Tibial nerve (tissue), 4 donors: Measurements from ENCODE around the gene FAU. TPM values are rescaled to one million over a fixed set of nuclear protein-coding genes. Genes with fewer than 3 reads are reported as not detected.

Source experiments
- DNase-seq, 2 donors: peaks; one replicate each; pipeline ENCODE4 v3.0.0-alpha.2; 2019; ENCODE audit warnings: low spot score in 2 of 2
- H3K27ac ChIP-seq, 4 donors: fragments of 200-600 bp; sonication (generic) in 3 of 4; one replicate each; pipeline ENCODE4 v1.5.1; 2017 to 2019; ENCODE audit warnings: mild to moderate bottlenecking in 1 of 4
- H3K27me3 ChIP-seq, 2 donors: fragments of 200-600 bp; sonication (generic) in 1 of 2; one replicate each; pipeline versions ENCODE4 v1.5.1 to v1.6.0; 2017 to 2019
- H3K36me3 ChIP-seq, 3 donors: fragments of 200-600 bp; sonication (generic); one replicate each; pipeline ENCODE4 v1.5.1; 2018 to 2019
- H3K4me1 ChIP-seq, 4 donors: fragments of 200-600 bp; sonication (generic) in 3 of 4; one replicate each; pipeline ENCODE4 v1.5.1; 2017 to 2019
- H3K4me3 ChIP-seq, 4 donors: fragments of 200-600 bp; sonication (generic) in 3 of 4; one replicate each; pipeline ENCODE4 v1.5.1; 2017 to 2019; ENCODE audit warnings: mild to moderate bottlenecking in 1 of 4, moderate library complexity in 1 of 4
- H3K9me3 ChIP-seq, 4 donors: fragments of 200-600 bp; sonication (generic) in 3 of 4; one replicate each; pipeline ENCODE4 v1.5.1; 2017 to 2019
- EP300 ChIP-seq, 2 donors: sonication (generic); formaldehyde crosslinking; IDR thresholded peaks; one replicate each; pipeline ENCODE4 v1.6.1; 2017; ENCODE audit warnings: antibody characterized with exemption in 2 of 2, mild to moderate bottlenecking in 1 of 2
- POLR2A ChIP-seq, 2 donors: fragments of 450-650 bp; IDR thresholded peaks; one replicate each; pipeline ENCODE4 v1.6.1; 2017; ENCODE audit warnings: antibody characterized with exemption in 2 of 2, mild to moderate bottlenecking in 2 of 2, moderate library complexity in 2 of 2
- WGBS, 2 donors: methylation state at CpG; one replicate each; pipeline ENCODE4 v1.1.5; 2018; 5-methylcytosine and 5-hydroxymethylcytosine counted together
- total RNA-seq, 4 donors: library from RNA; depleted of rRNA; stranded (reverse); fragments of >200 nt; gene quantifications; one replicate each; pipeline ENCODE4 v1.1.0, GENCODE V29; 2016
- TF ChIP-seq, protein P1 (sequence below), 5 experiments: fragments of 200-600 bp in 3 of 5; fragments of 450-650 bp in 2 of 5; sonication (generic) in 3 of 5; IDR thresholded peaks; one replicate each; pipeline ENCODE4 v1.5.1; 2016 to 2019; ENCODE audit warnings: antibody characterized with exemption in 5 of 5, mild to moderate bottlenecking in 3 of 5, moderate library complexity in 2 of 5

FAU gene
- total RNA-seq, 4 donors from 2014 or later = 1,078 to 1,548 (median 1,229) TPM

DNA sequence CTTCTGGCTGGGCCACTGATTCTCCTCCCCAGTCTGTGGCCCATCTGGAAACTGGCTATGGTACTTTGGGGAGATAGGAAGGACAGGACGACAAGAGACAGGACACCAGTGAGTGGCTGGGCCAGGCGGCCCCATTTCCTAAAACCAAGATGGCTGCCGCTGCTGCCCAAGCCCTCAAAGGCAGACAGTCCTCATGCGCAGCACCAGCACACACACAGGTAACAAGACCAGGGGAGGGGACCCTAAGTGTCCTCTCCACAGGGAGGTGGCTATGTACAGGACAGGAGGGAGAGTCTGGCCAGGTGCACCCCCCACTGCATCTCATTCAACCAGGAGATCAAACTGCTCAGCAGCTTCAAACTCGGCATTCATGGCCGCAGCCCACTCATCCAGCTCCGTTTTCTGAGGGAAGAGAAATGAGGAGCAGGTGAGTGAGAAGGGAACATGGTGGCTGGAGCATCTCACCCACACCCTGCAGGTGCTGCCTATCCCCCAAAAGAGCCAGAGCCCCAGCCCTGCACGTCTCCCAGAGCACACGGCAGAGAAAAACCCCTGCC, 43.1 kb downstream of the FAU start:
- Histone ChIP-seq H3K27me3 (no peaks in the 10 kb centered on the region), H3K9me3 (no peaks in the 10 kb centered on the region), H3K36me3 (no peaks in the 10 kb centered on the region), H3K4me1 (peaks cover 0 to 9% (median 7%) of the 10 kb centered on the region in 4 donors), H3K4me3 (no peak overlapping the region), H3K27ac (peak overlapping the region in 1 of 4 donors; percentile 10)
- no peak for TF ChIP-seq POLR2A (IDR thresholded peaks at IDR 0.05)
- TF ChIP-seq EP300 (IDR thresholded peaks at IDR 0.05) = no peak
- TF ChIP-seq, protein P1, sequence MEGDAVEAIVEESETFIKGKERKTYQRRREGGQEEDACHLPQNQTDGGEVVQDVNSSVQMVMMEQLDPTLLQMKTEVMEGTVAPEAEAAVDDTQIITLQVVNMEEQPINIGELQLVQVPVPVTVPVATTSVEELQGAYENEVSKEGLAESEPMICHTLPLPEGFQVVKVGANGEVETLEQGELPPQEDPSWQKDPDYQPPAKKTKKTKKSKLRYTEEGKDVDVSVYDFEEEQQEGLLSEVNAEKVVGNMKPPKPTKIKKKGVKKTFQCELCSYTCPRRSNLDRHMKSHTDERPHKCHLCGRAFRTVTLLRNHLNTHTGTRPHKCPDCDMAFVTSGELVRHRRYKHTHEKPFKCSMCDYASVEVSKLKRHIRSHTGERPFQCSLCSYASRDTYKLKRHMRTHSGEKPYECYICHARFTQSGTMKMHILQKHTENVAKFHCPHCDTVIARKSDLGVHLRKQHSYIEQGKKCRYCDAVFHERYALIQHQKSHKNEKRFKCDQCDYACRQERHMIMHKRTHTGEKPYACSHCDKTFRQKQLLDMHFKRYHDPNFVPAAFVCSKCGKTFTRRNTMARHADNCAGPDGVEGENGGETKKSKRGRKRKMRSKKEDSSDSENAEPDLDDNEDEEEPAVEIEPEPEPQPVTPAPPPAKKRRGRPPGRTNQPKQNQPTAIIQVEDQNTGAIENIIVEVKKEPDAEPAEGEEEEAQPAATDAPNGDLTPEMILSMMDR (IDR thresholded peaks at IDR 0.05) = no peak
- WGBS, 2 donors = 84 to 92% methylated on average over 9 of the region's 9 CpGs
- no peak for DNase-seq

DNA sequence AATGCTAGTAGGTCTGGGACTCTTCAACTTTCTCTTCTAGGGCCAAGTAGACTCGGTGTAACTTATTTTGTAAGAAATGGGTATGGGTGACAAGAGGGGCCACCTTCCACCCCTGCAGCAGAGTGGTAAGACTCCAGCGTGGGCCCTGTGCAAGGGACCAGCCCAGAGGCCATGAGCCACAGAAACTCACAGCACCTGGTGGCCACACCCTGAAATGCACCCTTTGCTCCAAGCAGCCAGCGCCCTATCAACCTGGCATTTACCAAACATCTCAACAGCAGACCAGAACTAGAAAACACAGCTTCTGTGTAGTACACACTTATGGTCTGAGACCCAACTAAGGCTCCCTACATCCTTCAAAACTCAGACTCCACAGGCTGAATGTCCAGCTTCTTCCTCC, 43.8 kb downstream of the FAU start:
- DNase-seq = no peak
- no peaks in the 10 kb centered on the region for H3K36me3 ChIP-seq
- 58 to 72% methylated on average over 2 to 3 of the region's 3 CpGs for WGBS, 2 donors

DNA sequence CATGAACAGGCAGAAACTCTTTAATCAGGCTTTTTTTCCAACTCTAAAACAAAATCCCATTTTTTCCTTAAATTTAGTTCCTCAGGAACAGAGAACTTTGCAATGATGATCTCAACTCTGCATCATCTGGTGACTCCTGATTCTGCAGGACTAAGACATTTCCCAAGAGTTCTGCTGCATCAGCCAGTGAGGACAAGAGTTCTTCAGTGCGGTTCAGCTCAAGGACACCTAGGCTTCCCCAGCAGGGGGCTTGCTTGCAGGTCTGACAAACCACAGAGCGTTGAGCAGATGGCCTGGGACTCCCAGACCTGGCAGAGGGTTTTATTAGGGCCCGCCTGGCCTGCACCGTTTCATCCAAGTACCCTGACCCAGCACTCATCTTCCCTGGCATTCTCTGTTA, 44.5 kb downstream of the FAU start:
- Histone ChIP-seq H3K27ac (no peak overlapping the region), H3K27me3 (no peaks in the 10 kb centered on the region), H3K9me3 (no peaks in the 10 kb centered on the region), H3K4me1 (no peaks in the 10 kb centered on the region), H3K4me3 (no peak overlapping the region), H3K36me3 (no peaks in the 10 kb centered on the region)
- DNase-seq = no peak
- TF ChIP-seq, protein P1 (IDR thresholded peaks at IDR 0.05) = no peak
- TF ChIP-seq EP300 (IDR thresholded peaks at IDR 0.05) = no peak
- no peak for TF ChIP-seq POLR2A (IDR thresholded peaks at IDR 0.05)
- 72 to 82% methylated on average over 4 of the region's 4 CpGs for WGBS, 2 donors

More for the DNA sequence above, 43.8 kb downstream of the FAU start:
- H3K4me3 ChIP-seq = no peak overlapping the region
- peaks cover 0 to 2% (median 1%) of the 10 kb centered on the region in 4 donors for H3K4me1 ChIP-seq
- TF ChIP-seq, protein P1 (IDR thresholded peaks at IDR 0.05) = peak in 3 of 5 experiments; percentile 17 to 53 (median 31)
- TF ChIP-seq EP300 (IDR thresholded peaks at IDR 0.05) = no peak
- peak overlapping the region in 1 of 4 donors; percentile 10 for H3K27ac ChIP-seq
- H3K27me3 ChIP-seq = no peaks in the 10 kb centered on the region
- no peaks in the 10 kb centered on the region for H3K9me3 ChIP-seq

DNA sequence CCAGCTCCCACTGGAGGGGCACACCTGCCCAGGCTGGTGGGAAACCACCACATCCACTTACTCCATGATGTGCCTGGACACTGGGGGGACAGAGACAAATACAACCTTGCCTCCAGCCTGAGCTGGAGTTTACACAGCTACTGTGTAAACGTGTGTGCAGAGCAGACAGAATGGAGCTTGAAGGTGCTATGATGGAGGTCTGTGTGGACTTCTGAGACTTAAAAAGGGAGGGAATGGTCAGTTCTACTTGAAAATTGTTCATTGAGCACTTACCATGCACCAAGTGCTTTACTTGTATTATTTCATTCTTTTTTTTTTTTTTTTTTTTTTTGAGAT, 49.3 kb downstream of the FAU start:
- DNase-seq = no peak
- Histone ChIP-seq H3K9me3 (no peaks in the 10 kb centered on the region), H3K27ac (no peak overlapping the region), H3K4me1 (no peaks in the 10 kb centered on the region), H3K36me3 (no peaks in the 10 kb centered on the region), H3K27me3 (no peaks in the 10 kb centered on the region), H3K4me3 (no peak overlapping the region)
- 64 to 75% methylated on average over 1 of the region's 1 CpG for WGBS, 2 donors
- TF ChIP-seq, protein P1 (IDR thresholded peaks at IDR 0.05) = no peak
- TF ChIP-seq EP300 (IDR thresholded peaks at IDR 0.05) (no peak), POLR2A (IDR thresholded peaks at IDR 0.05) (no peak)

DNA sequence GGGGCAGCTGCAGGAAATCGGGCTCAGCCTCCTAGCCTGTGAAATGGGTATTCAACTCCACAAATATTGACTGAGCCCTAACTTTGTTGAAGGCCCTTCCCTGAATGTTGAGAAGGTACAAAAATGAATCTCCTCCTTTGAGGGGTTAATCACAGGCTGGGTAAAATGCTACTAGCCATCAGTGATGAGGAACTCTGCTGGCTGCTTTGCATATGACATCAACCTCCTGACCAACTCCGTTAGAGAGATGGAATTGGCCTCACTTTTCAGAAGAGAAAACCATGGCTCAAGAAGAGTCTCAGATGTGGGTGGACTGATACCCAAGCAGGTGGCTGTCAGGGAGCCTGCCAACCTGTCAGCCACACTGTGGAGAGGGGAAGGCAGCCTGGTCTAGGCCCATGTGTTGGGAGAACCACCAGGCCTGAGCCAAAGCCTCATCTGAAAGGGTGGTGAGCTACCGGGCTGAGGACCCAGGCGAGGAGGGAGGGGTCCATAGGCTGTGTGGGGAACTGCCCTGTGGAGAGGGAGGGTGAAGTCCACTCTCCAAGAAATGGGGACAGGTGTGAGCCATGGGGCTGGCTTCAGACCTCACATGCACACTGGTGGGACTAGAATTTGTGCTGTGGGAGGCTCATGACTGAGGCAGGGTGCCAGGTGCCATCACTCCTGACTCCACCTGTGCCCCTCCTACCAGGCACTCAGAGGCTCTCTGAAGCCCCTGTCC, 49.9 kb downstream of the FAU start:
- WGBS, 2 donors = 42 to 67% methylated on average over 2 to 4 of the region's 4 CpGs
- Histone ChIP-seq H3K4me1 (no peaks in the 10 kb centered on the region), H3K4me3 (no peak overlapping the region)

More for the DNA sequence above, 49.9 kb downstream of the FAU start:
- no peaks in the 10 kb centered on the region for H3K27me3 ChIP-seq
- H3K9me3 ChIP-seq = no peaks in the 10 kb centered on the region
- no peak for DNase-seq
- H3K36me3 ChIP-seq = no peaks in the 10 kb centered on the region
- TF ChIP-seq, protein P1 (IDR thresholded peaks at IDR 0.05) = no peak
- TF ChIP-seq POLR2A (IDR thresholded peaks at IDR 0.05) = no peak
- no peak for TF ChIP-seq EP300 (IDR thresholded peaks at IDR 0.05)
- no peak overlapping the region for H3K27ac ChIP-seq
